Coronary artery (tissue), 2 donors: Measurements from ENCODE around the gene COBLL1.

Source experiments
- DNase-seq: peaks from one replicate; pipeline ENCODE4 v3.0.0-alpha.2; 2017; ENCODE audit warnings: low spot score
- H3K27ac ChIP-seq, 2 donors: fragments of 200-600 bp; sonication (generic); one replicate each; pipeline ENCODE4 v1.5.1; 2016 to 2019
- H3K4me3 ChIP-seq: fragments of 200-600 bp; sonication (generic); 2 replicates; pipeline ENCODE4 v1.5.1; 2016; ENCODE audit warnings: mild to moderate bottlenecking, moderate library complexity
- TF ChIP-seq, protein P1 (sequence below): fragments of 200-600 bp; sonication (generic); IDR thresholded peaks from one replicate; pipeline ENCODE4 v1.5.1; 2019; ENCODE audit warnings: antibody characterized with exemption

Gene COBLL1

DNA sequence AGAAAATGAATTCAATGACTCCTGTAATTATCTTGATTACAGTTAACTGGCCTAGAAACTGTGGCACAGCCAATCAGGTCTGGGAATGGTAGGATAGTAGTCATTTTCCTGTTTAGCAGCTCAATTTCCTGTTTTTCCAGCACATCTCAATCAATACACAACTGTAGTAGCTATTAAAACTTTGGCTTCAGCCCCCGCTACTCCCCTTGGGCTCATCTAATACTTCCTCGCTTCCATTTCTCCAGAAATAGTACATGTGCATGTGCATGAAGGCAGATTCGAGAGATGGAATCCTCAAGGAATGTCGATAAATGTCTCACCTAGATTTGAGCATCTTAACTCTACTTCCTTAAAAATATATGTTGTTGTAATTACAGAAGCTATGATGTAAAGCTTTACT, 9.7 kb downstream of the COBLL1 start:
- DNase-seq, result no peak
- Histone ChIP-seq H3K4me3 (no peak overlapping the region), H3K27ac (peak overlapping the region; percentile 27 to 65)
- TF ChIP-seq, protein P1, sequence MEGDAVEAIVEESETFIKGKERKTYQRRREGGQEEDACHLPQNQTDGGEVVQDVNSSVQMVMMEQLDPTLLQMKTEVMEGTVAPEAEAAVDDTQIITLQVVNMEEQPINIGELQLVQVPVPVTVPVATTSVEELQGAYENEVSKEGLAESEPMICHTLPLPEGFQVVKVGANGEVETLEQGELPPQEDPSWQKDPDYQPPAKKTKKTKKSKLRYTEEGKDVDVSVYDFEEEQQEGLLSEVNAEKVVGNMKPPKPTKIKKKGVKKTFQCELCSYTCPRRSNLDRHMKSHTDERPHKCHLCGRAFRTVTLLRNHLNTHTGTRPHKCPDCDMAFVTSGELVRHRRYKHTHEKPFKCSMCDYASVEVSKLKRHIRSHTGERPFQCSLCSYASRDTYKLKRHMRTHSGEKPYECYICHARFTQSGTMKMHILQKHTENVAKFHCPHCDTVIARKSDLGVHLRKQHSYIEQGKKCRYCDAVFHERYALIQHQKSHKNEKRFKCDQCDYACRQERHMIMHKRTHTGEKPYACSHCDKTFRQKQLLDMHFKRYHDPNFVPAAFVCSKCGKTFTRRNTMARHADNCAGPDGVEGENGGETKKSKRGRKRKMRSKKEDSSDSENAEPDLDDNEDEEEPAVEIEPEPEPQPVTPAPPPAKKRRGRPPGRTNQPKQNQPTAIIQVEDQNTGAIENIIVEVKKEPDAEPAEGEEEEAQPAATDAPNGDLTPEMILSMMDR, result no peak

DNA sequence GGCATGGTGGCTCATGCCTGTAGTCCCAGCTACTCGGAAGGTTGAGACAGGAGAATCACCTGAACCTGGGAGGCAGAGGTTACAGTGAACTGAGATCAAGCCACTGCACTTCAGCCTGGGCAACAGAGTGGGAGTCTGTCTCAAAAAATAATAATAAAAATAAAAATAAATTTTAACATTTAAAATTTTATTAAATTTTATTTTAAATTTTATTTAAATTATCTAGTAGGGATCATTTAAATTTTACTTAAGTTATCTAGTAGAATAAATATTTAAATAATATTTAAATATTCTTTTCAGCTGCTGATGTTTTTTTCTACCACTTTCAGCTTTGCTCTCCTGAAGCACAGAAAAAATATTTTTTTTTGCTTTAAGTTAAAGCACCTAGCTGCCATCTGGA, 10.4 kb downstream of the COBLL1 start:
- Histone ChIP-seq H3K27ac (peak overlapping the region in 1 of 2 donors; percentile 65), H3K4me3 (no peak overlapping the region)
- TF ChIP-seq, protein P1, result no peak
- no peak for DNase-seq

DNA sequence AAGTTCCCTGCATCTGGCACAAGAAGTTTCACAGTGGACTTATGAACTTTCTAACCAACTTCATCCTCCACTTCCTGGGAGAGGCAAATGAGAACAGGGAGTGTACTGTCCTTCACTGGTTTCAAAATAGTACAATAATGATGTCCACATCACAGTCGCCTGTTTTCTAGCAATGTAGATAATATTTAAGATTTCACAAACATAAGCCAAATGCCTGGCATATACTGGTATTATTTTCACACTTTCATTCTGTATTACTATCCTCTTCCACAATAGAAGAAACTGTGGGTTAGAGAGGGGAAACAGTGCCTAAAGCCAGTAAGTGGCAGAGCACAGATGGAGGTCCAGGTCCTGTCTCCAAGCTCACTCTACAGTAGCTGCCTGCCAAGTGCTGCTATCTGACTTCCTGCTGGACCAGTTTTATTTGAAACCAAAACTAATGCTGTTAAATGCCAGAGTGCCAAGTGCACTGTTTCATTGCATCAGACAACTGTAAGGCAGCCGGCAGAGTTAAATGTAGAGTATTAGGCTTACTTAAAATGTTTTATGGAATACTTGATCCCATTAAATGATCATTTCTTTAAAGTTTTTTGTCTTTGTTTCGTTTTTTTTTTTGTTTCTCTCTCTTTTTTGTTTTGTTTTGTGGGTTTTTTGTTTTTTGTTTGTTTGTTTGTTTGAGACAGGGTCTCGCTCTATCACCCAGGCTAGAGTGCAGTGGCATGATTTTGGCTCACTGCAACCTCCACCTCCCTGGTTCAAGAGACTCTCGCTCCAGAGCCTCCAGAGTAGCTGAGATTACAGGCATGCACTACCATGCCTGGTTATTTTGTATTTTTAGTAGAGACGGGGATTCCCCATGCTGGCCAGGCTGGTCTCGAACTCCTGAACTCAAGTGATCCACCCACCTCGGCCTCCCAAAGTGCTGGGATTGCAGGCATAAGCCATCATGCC, 15.1 kb downstream of the COBLL1 start:
- peak overlapping the region; percentile 62 to 81 for H3K27ac ChIP-seq
- TF ChIP-seq, protein P1, result no peak
- DNase-seq, result peak; percentile 77
- H3K4me3 ChIP-seq, result peak overlapping the region; percentile 54

DNA sequence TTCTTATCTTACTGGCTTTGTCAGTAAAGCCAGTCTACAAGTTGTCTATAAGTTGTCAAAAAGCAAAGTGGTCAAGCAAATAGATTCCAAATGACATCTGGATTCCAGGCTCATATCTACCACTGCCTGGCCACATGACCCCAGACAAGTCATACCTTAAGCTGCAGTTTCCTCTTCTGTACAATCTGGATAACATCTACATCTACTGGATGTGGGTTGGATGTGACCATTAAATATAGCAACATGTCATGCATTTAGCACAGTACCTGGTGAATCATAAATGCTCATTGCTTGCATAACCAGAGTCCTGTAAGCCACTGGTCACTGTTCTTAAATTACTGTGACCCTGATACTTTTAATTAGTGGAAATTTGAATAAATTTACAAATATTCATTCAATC, 16.8 kb downstream of the COBLL1 start:
- H3K4me3 ChIP-seq, result no peak overlapping the region
- TF ChIP-seq, protein P1, result no peak
- no peak for DNase-seq
- H3K27ac ChIP-seq, result peak overlapping the region in 1 of 2 donors; percentile 30

DNA sequence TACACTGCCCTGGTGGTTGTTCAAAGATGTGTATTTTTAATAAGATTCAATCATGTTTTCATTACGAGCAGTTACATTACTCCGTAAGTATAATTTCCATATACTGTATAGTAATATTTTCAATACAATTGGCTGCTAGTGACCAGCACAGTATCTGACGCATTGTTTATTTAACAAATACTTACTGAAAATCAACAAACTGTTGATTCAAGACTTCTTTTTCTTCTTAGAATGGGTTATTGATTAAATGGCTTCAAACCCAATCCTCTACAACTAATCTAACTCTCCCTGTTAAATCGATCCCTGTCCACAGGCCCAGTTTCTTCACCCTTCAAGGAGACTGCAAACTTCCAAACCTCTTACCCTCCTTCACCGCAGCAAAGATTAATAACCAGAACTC, 18.5 kb downstream of the COBLL1 start:
- TF ChIP-seq, protein P1, result no peak
- H3K27ac ChIP-seq, result no peak overlapping the region

DNA sequence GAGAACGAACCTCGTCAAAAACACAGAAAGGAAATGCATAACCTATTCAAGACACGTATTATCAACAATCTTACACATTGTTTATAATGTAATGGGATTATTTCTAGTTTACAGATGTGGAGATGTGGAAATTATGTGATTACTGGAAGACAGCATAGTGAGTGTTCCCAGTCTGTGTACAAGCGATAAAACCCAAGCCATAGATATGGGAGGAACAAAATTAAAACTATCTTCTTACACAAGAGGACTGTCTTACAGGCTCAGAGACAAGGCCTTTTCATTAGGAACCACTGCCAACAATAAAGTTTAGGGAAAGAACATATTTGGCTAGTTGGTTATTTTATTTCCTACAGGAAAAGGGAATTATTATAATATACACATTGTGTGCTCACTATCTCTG, 20.3 kb downstream of the COBLL1 start:
- Histone ChIP-seq H3K27ac (peak overlapping the region in 1 of 2 donors; percentile 53), H3K4me3 (no peak overlapping the region)
- no peak for DNase-seq
- TF ChIP-seq, protein P1, result no peak

More for the DNA sequence above, 18.5 kb downstream of the COBLL1 start:
- DNase-seq, result no peak
- H3K4me3 ChIP-seq, result no peak overlapping the region
